HepG2 (cell line): ENCODE data around the gene HNRNPUL2. TPM values are rescaled to one million over a fixed set of nuclear protein-coding genes. Genes with fewer than 3 reads are reported as not detected.

Source experiments
- ARNTL ChIP-seq: sonication (generic); formaldehyde crosslinking; IDR thresholded peaks from 2 replicates; pipeline ENCODE4 v1.4.0; 2020; ENCODE audit warnings: mild to moderate bottlenecking, missing genetic modification reagents
- ATF4 ChIP-seq, 2 experiments: fragments of 450-650 bp in 1 of 2; sonication (generic) in 1 of 2; formaldehyde crosslinking; IDR thresholded peaks; 2 replicates each; pipeline versions ENCODE4 v1.5.0 to v1.8.0; 2020 to 2022; ENCODE audit warnings: mild to moderate bottlenecking in 1 of 2, missing genetic modification reagents in 1 of 2
- ATRX ChIP-seq: sonication (generic); formaldehyde crosslinking; IDR thresholded peaks from 2 replicates; pipeline ENCODE4 v1.4.0; 2020; ENCODE audit warnings: missing genetic modification reagents, borderline replicate concordance
- BATF2 ChIP-seq: sonication (generic); formaldehyde crosslinking; IDR thresholded peaks from 2 replicates; pipeline ENCODE4 v1.8.0; 2022; ENCODE audit warnings: mild to moderate bottlenecking, missing genetic modification reagents, moderate library complexity
- CEBPB ChIP-seq: IDR thresholded peaks from 2 replicates; pipeline ENCODE4 v1.6.1; 2011; ENCODE audit warnings: low read depth, low read length, improper control_type of control experiment, borderline replicate concordance
- CSRNP1 ChIP-seq: sonication (generic); formaldehyde crosslinking; IDR thresholded peaks from 2 replicates; pipeline ENCODE4 v1.8.1; 2023; ENCODE audit warnings: mild to moderate bottlenecking, missing genetic modification reagents
- FOXJ3 ChIP-seq: sonication (generic); formaldehyde crosslinking; IDR thresholded peaks from 2 replicates; pipeline ENCODE4 v1.4.0; 2020; ENCODE audit warnings: missing genetic modification reagents, mild to moderate bottlenecking, borderline replicate concordance
- HNRNPUL1 ChIP-seq: fragments of 200-400 bp; formaldehyde crosslinking; IDR thresholded peaks from 2 replicates; pipeline ENCODE4 v1.6.1; 2017; ENCODE audit warnings: low read depth, mild to moderate bottlenecking, low read length, moderate library complexity
- IKZF5 ChIP-seq: IDR thresholded peaks from 2 replicates; pipeline ENCODE4 v1.6.1; 2018; ENCODE audit warnings: missing genetic modification reagents, mild to moderate bottlenecking, missing compliant biosample characterization
- KAT7 ChIP-seq: IDR thresholded peaks from 2 replicates; pipeline ENCODE4 v1.6.1; 2018; ENCODE audit warnings: borderline replicate concordance, missing compliant biosample characterization
- KDM4B ChIP-seq: sonication (generic); formaldehyde crosslinking; IDR thresholded peaks from 2 replicates; pipeline ENCODE4 v1.4.0; 2020; ENCODE audit warnings: missing genetic modification reagents
- MAX ChIP-seq: IDR thresholded peaks from 2 replicates; pipeline ENCODE4 v1.6.1; 2012; ENCODE audit warnings: inconsistent platforms
- MEF2D ChIP-seq: sonication (generic); formaldehyde crosslinking; IDR thresholded peaks from 2 replicates; pipeline ENCODE4 v1.5.1; 2020; ENCODE audit warnings: mild to moderate bottlenecking, missing genetic modification reagents
- NKX3-1 ChIP-seq: sonication (generic); formaldehyde crosslinking; IDR thresholded peaks from 2 replicates; pipeline ENCODE4 v1.5.0; 2020; ENCODE audit warnings: missing genetic modification reagents
- NONO ChIP-seq, 2 experiments: fragments of 450-650 bp in 1 of 2; sonication (generic) in 1 of 2; formaldehyde crosslinking in 1 of 2; IDR thresholded peaks in 1 of 2; conservative IDR thresholded peaks in 1 of 2; 2 replicates each; pipeline versions ENCODE4 v1.6.1 to v1.8.0; 2017 to 2022; ENCODE audit warnings: mild to moderate bottlenecking in 1 of 2, missing genetic modification reagents in 1 of 2, moderate library complexity in 1 of 2
- PCBP2 ChIP-seq: fragments of 200-400 bp; formaldehyde crosslinking; optimal IDR thresholded peaks from 2 replicates; pipeline ENCODE3; 2018; ENCODE audit warnings: low read length, low read depth; ENCODE audit not compliant: poor library complexity, severe bottlenecking
- PHF5A ChIP-seq: IDR thresholded peaks from one replicate; pipeline ENCODE4 v1.6.1; 2018; ENCODE audit warnings: low read depth, missing genetic modification reagents; ENCODE audit not compliant: unreplicated experiment
- PHF8 ChIP-seq: sonication (generic); formaldehyde crosslinking; IDR thresholded peaks from 2 replicates; pipeline ENCODE4 v1.5.0; 2020; ENCODE audit warnings: missing genetic modification reagents
- SALL1 ChIP-seq: sonication (generic); formaldehyde crosslinking; IDR thresholded peaks from 2 replicates; pipeline ENCODE4 v1.8.0; 2022; ENCODE audit warnings: mild to moderate bottlenecking, missing genetic modification reagents
- TEAD2 ChIP-seq: sonication (generic); formaldehyde crosslinking; IDR thresholded peaks from 2 replicates; pipeline ENCODE4 v1.9.0; 2021; ENCODE audit warnings: missing genetic modification reagents
- TMF1 ChIP-seq: sonication (generic); formaldehyde crosslinking; IDR thresholded peaks from 2 replicates; pipeline ENCODE4 v1.8.1; 2022; ENCODE audit warnings: low read depth, missing genetic modification reagents
- ZBTB20 ChIP-seq: sonication (generic); formaldehyde crosslinking; IDR thresholded peaks from 2 replicates; pipeline ENCODE4 v1.8.1; 2023; ENCODE audit warnings: missing genetic modification reagents, low read depth, mild to moderate bottlenecking, borderline replicate concordance
- ZNF232 ChIP-seq: sonication (generic); formaldehyde crosslinking; IDR thresholded peaks from 2 replicates; pipeline ENCODE4 v1.4.0; 2020; ENCODE audit warnings: missing genetic modification reagents, borderline replicate concordance
- ZNF441 ChIP-seq: sonication (generic); formaldehyde crosslinking; IDR thresholded peaks from 2 replicates; pipeline ENCODE4 v1.7.0; 2021; ENCODE audit warnings: missing genetic modification reagents, borderline replicate concordance
- ZNF777 ChIP-seq: sonication (generic); formaldehyde crosslinking; IDR thresholded peaks from 2 replicates; pipeline ENCODE4 v1.4.0; 2020; ENCODE audit warnings: missing genetic modification reagents
- polyA plus RNA-seq, 8 experiments: library from polyadenylated mRNA; depleted of rRNA in 3 of 8; stranded (reverse) in 7 of 8; unstranded in 1 of 8; fragments of >200 nt; fragmentation: Illumina TruSeq in 4 of 8; extraction: Trizol in 4 of 8; gene quantifications; 2 replicates each; pipeline versions ENCODE4 v1.2.1 to v1.2.3, GENCODE V29; 2011 to 2016; ENCODE audit warnings: low read depth in 4 of 8, missing spikeins in 1 of 8, mixed read lengths in 1 of 8; ENCODE audit not compliant: insufficient read depth in 1 of 8
- total RNA-seq, 5 experiments: library from RNA; depleted of rRNA; stranded (reverse); fragments of >200 nt; fragmentation: Illumina TruSeq; extraction: Trizol; gene quantifications; 2 replicates each; pipeline ENCODE4 v1.2.3, GENCODE V29; 2016; ENCODE audit warnings: low read depth in 1 of 5

Gene HNRNPUL2
- total and polyA plus RNA-seq, 2 of the 13 experiments (the other 11 are each of a cell fraction or from before 2014, with no cell fraction given), result 8.4 to 9.6 TPM

- TF ChIP-seq IKZF5 (CRISPR knock-in tag), result 0 out of 2 replicates have a peak, but pooled peaks have one; percentile 39
- TF ChIP-seq BATF2 (CRISPR knock-in tag), result no peak
- TF ChIP-seq TEAD2 (CRISPR knock-in tag), result no peak
- TF ChIP-seq PHF5A (CRISPR knock-in tag), result peak; percentile 33
- TF ChIP-seq PCBP2, result no peak
- TF ChIP-seq ZNF777 (CRISPR knock-in tag), result no peak
- no peak; the same call in 1 of the 2 replicates for TF ChIP-seq ZBTB20 (CRISPR knock-in tag)
- no peak for TF ChIP-seq ZNF441
- TF ChIP-seq NONO (IDR thresholded peaks at IDR 0.05), result no peak
- TF ChIP-seq NONO (CRISPR knock-in tag; conservative IDR thresholded peaks at IDR 0.05), result peak; percentile 76; the same call in 1 of the 2 replicates
- TF ChIP-seq TMF1 (CRISPR knock-in tag), result no peak
- no peak for TF ChIP-seq KDM4B (CRISPR knock-in tag)
- no peak for TF ChIP-seq CEBPB
- peak; percentile 48; the same call in 1 of the 2 replicates for TF ChIP-seq ZNF232 (CRISPR knock-in tag)
- TF ChIP-seq FOXJ3 (CRISPR knock-in tag), result no peak
- TF ChIP-seq ARNTL (CRISPR knock-in tag), result no peak
- TF ChIP-seq NKX3-1, result 0 out of 2 replicates have a peak, but pooled peaks have one; percentile 21
- TF ChIP-seq PHF8 (CRISPR knock-in tag), result peak; percentile 56; the same call in 1 of the 2 replicates
- 0 out of 2 replicates have a peak, but pooled peaks have one; percentile 64 for TF ChIP-seq MEF2D (CRISPR knock-in tag)
- TF ChIP-seq KAT7, result no peak
- peak; percentile 48; the same call in 1 of the 2 replicates for TF ChIP-seq MAX
- no peak for TF ChIP-seq CSRNP1 (CRISPR knock-in tag)
- no peak for TF ChIP-seq HNRNPUL1
- TF ChIP-seq ATRX (CRISPR knock-in tag), result no peak
- peak; percentile 42 for TF ChIP-seq SALL1 (CRISPR knock-in tag)
- TF ChIP-seq ATF4 (CRISPR knock-in tag; IDR thresholded peaks at IDR 0.05), result no peak
Observed at GRCh38 chr11:62705880-62706849, 21.1 kb downstream of the HNRNPUL2 start (continued).
